Liver (tissue), 9 donors: ENCODE results near the gene ACER2. TPM values are rescaled to one million over a fixed set of nuclear protein-coding genes. Genes with fewer than 3 reads are reported as not detected.

Source experiments
- DNase-seq: peaks from one replicate; pipeline ENCODE4 v3.0.0-alpha.2; 2017; ENCODE audit warnings: low spot score
- H3K27ac ChIP-seq, 2 donors: one replicate each; pipeline ENCODE4 v1.7.0; 2013; ENCODE audit warnings: inconsistent platforms in 2 of 2, low read length in 2 of 2, control low read depth in 1 of 2, low read depth in 1 of 2, mild to moderate bottlenecking in 1 of 2
- H3K27me3 ChIP-seq, 4 donors: one replicate each; pipeline versions ENCODE4 v1.6.1 to v1.7.0; 2013; ENCODE audit warnings: low read length in 3 of 4, inconsistent platforms in 1 of 4, mild to moderate bottlenecking in 1 of 4, moderate library complexity in 1 of 4; ENCODE audit not compliant: control insufficient read depth in 4 of 4, insufficient read depth in 4 of 4
- H3K36me3 ChIP-seq, 4 donors: one replicate each; pipeline versions ENCODE4 v1.6.1 to v1.7.0; 2013; ENCODE audit warnings: low read length in 3 of 4, mild to moderate bottlenecking in 3 of 4, low read depth in 1 of 4, moderate library complexity in 1 of 4; ENCODE audit not compliant: control insufficient read depth in 4 of 4, insufficient read depth in 3 of 4
- H3K4me1 ChIP-seq, 4 donors: one replicate each; pipeline versions ENCODE4 v1.6.1 to v1.7.0; 2013; ENCODE audit warnings: low read length in 3 of 4, mild to moderate bottlenecking in 3 of 4, moderate library complexity in 1 of 4; ENCODE audit not compliant: control insufficient read depth in 4 of 4, insufficient read depth in 4 of 4
- H3K4me3 ChIP-seq, 3 donors: one replicate each; pipeline versions ENCODE4 v1.6.1 to v1.7.0; 2013; ENCODE audit warnings: low read length in 3 of 3, control low read depth in 1 of 3, low read depth in 1 of 3, mild to moderate bottlenecking in 1 of 3
- H3K9ac ChIP-seq, 2 donors: one replicate each; pipeline ENCODE4 v1.7.0; 2013; ENCODE audit warnings: low read length in 2 of 2, mild to moderate bottlenecking in 2 of 2, moderate library complexity in 2 of 2, control low read depth in 1 of 2, low read depth in 1 of 2
- H3K9me3 ChIP-seq, 4 donors: one replicate each; pipeline versions ENCODE4 v1.6.1 to v1.7.0; 2013; ENCODE audit warnings: low read length in 3 of 4; ENCODE audit not compliant: control insufficient read depth in 4 of 4
- ATF3 ChIP-seq: IDR thresholded peaks from 2 replicates; pipeline ENCODE4 v1.6.1; 2016; ENCODE audit warnings: antibody characterized with exemption
- CTCF ChIP-seq: fragments of 150-350 bp; IDR thresholded peaks from 2 replicates; pipeline ENCODE4 v1.5.1; 2017; ENCODE audit warnings: improper control_type of control experiment, low read depth, low read length; ENCODE audit not compliant: missing input control
- EGR1 ChIP-seq, 2 donors: IDR thresholded peaks; 2 replicates each; pipeline ENCODE4 v1.6.1; 2016 to 2018; ENCODE audit warnings: antibody characterized with exemption in 2 of 2, low read depth in 2 of 2
- FOXA1 ChIP-seq: IDR thresholded peaks from 2 replicates; pipeline ENCODE4 v1.6.1; 2016; ENCODE audit warnings: antibody characterized with exemption
- FOXA2 ChIP-seq: IDR thresholded peaks from 2 replicates; pipeline ENCODE4 v1.6.1; 2016; ENCODE audit warnings: antibody characterized with exemption
- GABPA ChIP-seq, 2 donors: IDR thresholded peaks in 1 of 2; conservative IDR thresholded peaks in 1 of 2; 2 replicates each; pipeline ENCODE4 v1.6.1; 2016; ENCODE audit warnings: antibody characterized with exemption in 2 of 2, mild to moderate bottlenecking in 1 of 2, moderate library complexity in 1 of 2
- HNF4G ChIP-seq: IDR thresholded peaks from 2 replicates; pipeline ENCODE4 v1.6.1; 2016; ENCODE audit warnings: antibody characterized with exemption
- JUND ChIP-seq, 2 donors: IDR thresholded peaks; 2 replicates each; pipeline ENCODE4 v1.6.1; 2016; ENCODE audit warnings: antibody characterized with exemption in 2 of 2
- MAX ChIP-seq: IDR thresholded peaks from 2 replicates; pipeline ENCODE4 v1.6.1; 2016; ENCODE audit warnings: antibody characterized with exemption
- NR2F2 ChIP-seq: IDR thresholded peaks from 2 replicates; pipeline ENCODE4 v1.6.1; 2016; ENCODE audit warnings: antibody characterized with exemption
- RAD21 ChIP-seq, 2 donors: IDR thresholded peaks; 2 replicates each; pipeline ENCODE4 v1.6.1; 2016; ENCODE audit warnings: antibody characterized with exemption in 2 of 2, mild to moderate bottlenecking in 2 of 2
- REST ChIP-seq: IDR thresholded peaks from 2 replicates; pipeline ENCODE4 v1.6.1; 2016; ENCODE audit warnings: antibody characterized with exemption, mild to moderate bottlenecking
- RXRA ChIP-seq, 2 donors: IDR thresholded peaks; 2 replicates each; pipeline ENCODE4 v1.6.1; 2017 to 2018; ENCODE audit warnings: antibody characterized with exemption in 2 of 2, mild to moderate bottlenecking in 1 of 2
- SP1 ChIP-seq: IDR thresholded peaks from 2 replicates; pipeline ENCODE4 v1.6.1; 2018; ENCODE audit warnings: antibody characterized with exemption, mild to moderate bottlenecking
- TAF1 ChIP-seq: conservative IDR thresholded peaks from 2 replicates; pipeline ENCODE4 v1.6.1; 2016; ENCODE audit warnings: antibody characterized with exemption, mild to moderate bottlenecking
- ZBTB33 ChIP-seq: IDR thresholded peaks from 2 replicates; pipeline ENCODE4 v1.6.1; 2016; ENCODE audit warnings: antibody characterized with exemption
- WGBS: extraction: QIAGEN DNeasy Blood & Tissue Kit; methylation state at CpG from one replicate; pipeline ENCODE4 v1.1.7; 2013; 5-methylcytosine and 5-hydroxymethylcytosine counted together
- polyA plus RNA-seq, 2 donors: library from polyadenylated mRNA; stranded (reverse) in 1 of 2; unstranded in 1 of 2; fragments of 200-250 nt in 1 of 2; fragments of >200 nt in 1 of 2; fragmentation: Nextera tagmentation in 1 of 2; extraction: Ambion mirVana in 1 of 2; gene quantifications; one replicate each; pipeline versions ENCODE4 v1.2.1 to v1.2.3, GENCODE V29; 2013 to 2015
- total RNA-seq, 2 donors: library from RNA; depleted of rRNA; stranded (reverse); fragments of >200 nt; gene quantifications; one replicate each; pipeline ENCODE4 v1.2.3, GENCODE V29; 2014
- donor health status: healthy.
- donor health status: healthy.
- donor health status: healthy.
- donor health status: healthy.
- donor health status: healthy.

The ACER2 gene
- total and polyA plus RNA-seq, 4 donors = 0.47 to 4.0 (median 1.9) TPM

GRCh38 chr9:19441730-19442129 is 32.9 kb downstream of the ACER2 start (continued):
- TF ChIP-seq CTCF (no peak), TAF1 (no peak), EGR1 (IDR thresholded peaks at IDR 0.05; ENCODE audit: low read depth in 2 of 2) (no peak)

GRCh38 chr9:19442240-19442639 is 33.4 kb downstream of the ACER2 start:
- 91% methylated on average over 9 of the region's 9 CpGs for WGBS
- TF ChIP-seq FOXA2 = no peak
- TF ChIP-seq REST = no peak
- Histone ChIP-seq H3K27me3 (no peaks in the 10 kb centered on the region), H3K27ac (no peak overlapping the region), H3K9ac (no peak overlapping the region), H3K9me3 (no peaks in the 10 kb centered on the region), H3K4me1 (peaks cover 0 to 2% (median 0%) of the 10 kb centered on the region in 4 donors), H3K36me3 (peaks cover 0 to 2% (median 0%) of the 10 kb centered on the region in 4 donors), H3K4me3 (no peak overlapping the region)
- no peak for DNase-seq

GRCh38 chr9:19445452-19445851 is 36.6 kb downstream of the ACER2 start:
- H3K9me3 ChIP-seq = no peaks in the 10 kb centered on the region
- DNase-seq = no peak
- no peak overlapping the region for H3K4me3 ChIP-seq
- no peaks in the 10 kb centered on the region for H3K36me3 ChIP-seq
- H3K4me1 ChIP-seq = peaks cover 0 to 2% (median 0%) of the 10 kb centered on the region in 4 donors
- H3K27me3 ChIP-seq = no peaks in the 10 kb centered on the region
- WGBS = 93% methylated on average over 2 of the region's 2 CpGs
- H3K9ac ChIP-seq = no peak overlapping the region
- H3K27ac ChIP-seq = no peak overlapping the region
- no peak for TF ChIP-seq GABPA (IDR thresholded peaks at IDR 0.05 in 1 of 2, conservative IDR thresholded peaks at IDR 0.05 in 1 of 2)
- no peak for TF ChIP-seq ATF3
- no peak for TF ChIP-seq EGR1 (IDR thresholded peaks at IDR 0.05; ENCODE audit: low read depth in 2 of 2)
- no peak for TF ChIP-seq REST
- no peak for TF ChIP-seq SP1
- TF ChIP-seq FOXA1 = no peak
- TF ChIP-seq NR2F2 = no peak
- TF ChIP-seq JUND (IDR thresholded peaks at IDR 0.05) = no peak
- TF ChIP-seq RAD21 (IDR thresholded peaks at IDR 0.05) = no peak
- TF ChIP-seq FOXA2 = no peak
- no peak for TF ChIP-seq CTCF
- TF ChIP-seq RXRA (IDR thresholded peaks at IDR 0.05) = no peak
- no peak for TF ChIP-seq TAF1
- no peak for TF ChIP-seq MAX
- no peak for TF ChIP-seq ZBTB33
- TF ChIP-seq HNF4G = no peak
